NCI-H345 treated with DMSO at 0.1 percent for 48 hours (cell line): ENCODE results near the gene CST7.
A peak's percentile ranks its signal among the peaks of the same experiment; 100 is the strongest.

Experiments used
- DNase-seq: peaks from one replicate; lab custom pipeline; 2025; ENCODE audit not compliant: unreplicated experiment; lab: John Stamatoyannopoulos, UW

The CST7 gene

DNA sequence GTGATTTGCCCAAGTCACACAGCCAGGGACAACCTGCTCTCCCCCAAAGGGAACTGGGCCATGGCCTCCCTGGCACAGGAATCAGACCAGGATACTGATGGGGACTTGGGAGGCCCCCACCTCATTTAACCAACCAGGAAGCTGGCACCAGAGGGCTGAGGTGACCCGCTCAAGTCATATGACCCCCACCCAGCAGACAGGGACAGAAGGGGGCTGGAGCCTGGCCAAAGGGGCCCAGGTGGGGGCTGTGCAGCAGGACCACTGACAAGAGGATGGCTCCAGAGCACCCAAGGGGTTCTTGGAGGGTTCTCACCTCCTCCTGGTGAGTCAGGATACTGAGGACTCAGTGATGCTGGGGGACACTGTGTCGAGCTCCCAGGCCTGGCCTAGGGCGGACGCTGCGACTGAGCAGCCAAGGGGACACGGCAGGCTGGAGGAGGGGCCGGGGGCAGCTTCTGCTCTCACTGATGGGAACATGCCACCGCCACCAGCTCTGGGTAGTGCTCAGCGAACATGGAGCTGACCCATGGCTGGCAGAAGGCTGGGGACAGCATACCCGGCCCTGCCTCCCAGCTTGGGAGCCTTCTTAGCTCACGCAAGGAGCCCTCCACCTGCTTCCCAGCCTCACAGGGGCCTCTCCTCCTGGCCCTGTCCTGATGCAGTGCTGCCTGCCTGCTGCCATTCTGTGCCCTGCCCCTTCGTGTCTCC lies 1.2 kb downstream of the CST7 start:
- no peak for DNase-seq

DNA sequence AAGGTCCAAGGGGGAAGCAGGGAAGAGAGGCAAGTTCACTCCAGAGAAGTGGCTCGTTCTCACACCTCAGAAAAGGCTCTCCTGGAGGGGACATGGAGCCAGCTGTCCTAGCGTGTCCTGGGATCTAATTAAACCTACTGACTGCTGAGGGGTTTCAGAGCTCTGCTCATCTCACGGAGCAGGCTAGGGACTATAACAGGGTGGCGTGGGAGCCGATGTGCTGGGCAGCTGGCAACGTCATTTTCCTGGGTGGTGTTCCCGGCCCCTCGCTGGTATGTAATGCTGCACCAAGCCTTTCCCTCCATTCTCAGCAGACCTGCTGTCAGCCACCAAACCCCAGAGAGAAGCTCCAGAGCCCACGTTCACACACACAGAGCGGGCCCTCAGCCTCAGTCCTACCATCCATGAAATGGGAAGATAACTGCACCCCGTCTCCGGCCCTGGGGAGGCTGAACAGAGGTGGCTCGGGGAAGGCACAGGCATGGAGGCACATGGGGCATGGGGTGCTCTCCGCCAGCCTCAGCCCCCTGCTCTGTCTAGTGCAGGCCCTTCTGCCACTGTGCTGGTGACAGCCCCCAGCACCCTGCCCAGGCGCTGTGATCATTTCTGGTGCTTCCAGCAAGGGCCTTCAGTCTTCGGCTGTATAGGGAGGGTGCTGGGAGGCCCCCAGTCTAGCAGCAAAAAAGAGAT lies 1.9 kb downstream of the CST7 start:
- DNase-seq: no peak

DNA sequence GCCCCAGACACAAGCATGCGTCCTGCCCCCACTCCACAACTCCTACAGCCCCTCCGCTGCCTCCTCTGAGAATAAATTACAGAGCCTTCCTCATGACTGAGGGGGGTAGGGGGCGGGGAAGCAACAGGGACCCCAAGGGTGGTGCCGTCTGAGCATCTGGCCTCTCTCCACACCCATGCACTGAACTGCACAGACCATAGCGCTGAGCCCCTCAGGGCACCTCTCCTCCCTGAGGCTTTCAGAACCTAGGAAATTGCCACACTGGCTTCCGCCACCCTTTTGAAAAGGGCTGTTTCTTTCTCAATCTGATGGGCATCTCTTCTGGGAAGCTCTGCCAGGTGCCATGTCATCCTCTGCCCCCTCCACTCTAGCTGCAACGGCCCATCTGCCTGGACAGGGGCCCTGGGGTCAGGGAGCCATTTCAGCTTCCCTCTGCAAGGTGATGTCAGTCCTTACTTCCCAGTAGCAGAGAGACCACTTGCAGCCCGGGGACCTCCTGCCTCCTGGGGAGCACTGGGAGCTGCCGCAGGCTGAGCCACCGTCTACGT lies 2.5 kb downstream of the CST7 start:
- no peak for DNase-seq

GRCh38 chr20:24952376-24953208 lies 3.5 kb downstream of the CST7 start:
- DNase-seq: peak; percentile 36

DNA sequence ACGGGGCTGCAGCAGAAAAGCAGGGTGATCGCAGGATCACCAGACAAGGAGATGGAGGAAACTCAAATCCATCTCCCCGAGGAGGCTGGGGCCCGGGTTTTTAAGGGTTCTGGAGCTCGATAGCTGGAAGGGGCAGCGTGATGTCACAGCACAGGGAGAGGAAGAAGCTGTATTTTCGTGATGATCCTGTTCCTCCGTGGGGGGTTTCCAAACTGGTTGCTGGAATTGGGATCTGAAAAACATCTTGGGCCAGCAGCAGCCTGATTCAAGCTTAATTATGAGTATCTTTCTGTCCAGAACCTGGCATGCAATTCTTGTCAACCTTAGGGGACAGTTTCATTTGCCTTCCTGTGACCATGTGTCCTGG lies 4.1 kb downstream of the CST7 start:
- DNase-seq: no peak

DNA sequence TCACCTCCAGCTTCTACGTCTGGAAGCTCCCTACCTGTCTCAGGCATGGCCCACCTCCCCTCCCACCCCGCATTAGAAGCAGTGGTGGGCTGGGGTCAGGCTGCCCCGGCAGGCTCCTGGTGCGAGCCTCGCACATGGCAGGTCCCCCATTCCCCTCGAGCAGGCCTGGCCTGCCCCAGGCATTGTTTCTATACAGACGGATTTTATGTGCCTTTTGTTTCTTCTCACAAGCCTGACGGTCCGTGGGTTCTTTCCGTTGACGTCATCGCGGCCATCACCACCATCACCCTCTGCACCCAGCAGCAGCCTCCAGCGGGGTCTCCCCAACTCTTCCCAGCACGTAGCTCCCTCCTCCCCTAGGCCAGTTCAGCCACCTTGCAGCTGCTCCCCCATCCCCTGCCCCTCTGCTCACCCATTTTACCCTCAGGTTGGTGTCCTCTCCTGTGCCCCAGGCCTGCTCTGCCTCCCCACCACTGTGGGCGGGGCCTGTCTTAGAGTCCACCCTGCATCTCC lies 4.6 kb downstream of the CST7 start:
- DNase-seq: no peak

GRCh38 chr20:24954151-24954550 lies 5.1 kb downstream of the CST7 start:
- no peak for DNase-seq

- DNase-seq: no peak
Observed at GRCh38 chr20:24954566-24954965, 5.5 kb downstream of the CST7 start.

GRCh38 chr20:24955045-24955444 lies 6.0 kb downstream of the CST7 start:
- no peak for DNase-seq

DNA sequence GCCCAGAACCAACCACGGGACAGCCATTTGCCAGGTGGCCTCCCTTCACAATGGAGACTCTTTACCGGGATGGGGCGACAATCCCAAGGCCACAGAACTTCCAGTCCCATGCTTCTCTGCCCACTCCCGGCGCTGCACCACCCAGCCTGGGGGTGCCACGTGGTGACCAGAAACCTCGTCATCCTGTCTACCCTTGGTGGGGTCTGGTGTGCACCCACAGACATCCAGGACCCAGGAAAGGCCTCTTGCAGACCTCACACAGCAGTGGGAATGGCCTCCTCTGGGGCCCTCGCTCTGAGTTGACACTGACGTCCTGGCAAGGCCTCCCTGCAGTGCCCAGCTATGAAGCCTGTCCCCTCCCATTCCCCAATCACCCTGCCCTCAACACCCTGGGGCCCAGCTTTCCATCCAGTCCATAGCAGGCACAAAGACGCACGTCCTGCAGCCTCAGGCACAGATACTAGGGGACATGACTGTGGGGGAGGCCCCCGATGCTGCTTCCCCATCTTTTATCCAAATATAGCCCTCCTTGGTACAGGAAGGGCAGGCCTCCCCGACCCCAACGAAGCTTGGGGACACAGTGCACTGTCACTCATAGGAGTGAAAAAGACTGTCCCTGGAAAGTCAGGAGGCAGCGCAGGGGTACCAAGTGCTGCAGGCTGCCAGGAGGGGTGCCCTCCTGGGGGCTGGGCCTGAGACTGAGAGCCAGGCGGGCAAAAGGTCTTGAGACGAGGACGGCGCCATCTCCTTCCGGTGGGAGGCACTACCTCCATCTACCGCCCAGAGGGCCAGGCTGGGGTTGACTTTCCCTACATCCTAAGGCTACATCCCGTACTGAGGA lies 7.2 kb downstream of the CST7 start:
- DNase-seq: no peak

DNA sequence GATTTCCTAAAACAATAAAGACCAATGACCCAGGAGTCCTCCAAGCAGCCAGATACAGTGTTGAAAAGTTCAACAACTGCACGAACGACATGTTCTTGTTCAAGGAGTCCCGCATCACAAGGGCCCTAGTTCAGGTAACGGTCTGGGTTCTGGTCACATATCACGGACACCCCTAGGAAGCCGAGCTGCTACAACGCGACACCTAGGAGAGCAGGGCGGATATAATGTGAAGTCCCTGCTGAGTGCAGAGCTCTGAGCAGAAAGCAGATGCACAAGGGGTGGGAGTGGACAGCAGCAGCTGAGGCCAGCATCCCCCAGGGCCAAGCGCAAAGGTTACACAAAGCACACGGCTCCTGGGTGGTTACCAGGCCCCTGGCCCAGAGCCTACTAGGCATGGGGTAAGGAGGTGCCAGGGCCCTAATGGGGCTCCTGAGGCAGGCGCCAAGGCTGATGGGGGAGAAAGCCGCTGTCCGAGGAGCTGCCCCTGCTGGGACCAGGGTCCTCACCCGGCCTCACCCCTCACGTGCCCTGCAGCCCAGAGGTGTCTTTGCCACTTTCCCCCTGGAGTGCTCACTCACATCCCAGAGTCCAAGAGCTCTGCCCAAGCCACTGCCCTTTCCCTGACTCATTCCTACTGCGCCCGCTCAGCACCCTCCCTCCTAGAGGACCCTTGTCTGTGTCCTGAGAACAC lies 8.4 kb downstream of the CST7 start:
- no peak for DNase-seq

DNA sequence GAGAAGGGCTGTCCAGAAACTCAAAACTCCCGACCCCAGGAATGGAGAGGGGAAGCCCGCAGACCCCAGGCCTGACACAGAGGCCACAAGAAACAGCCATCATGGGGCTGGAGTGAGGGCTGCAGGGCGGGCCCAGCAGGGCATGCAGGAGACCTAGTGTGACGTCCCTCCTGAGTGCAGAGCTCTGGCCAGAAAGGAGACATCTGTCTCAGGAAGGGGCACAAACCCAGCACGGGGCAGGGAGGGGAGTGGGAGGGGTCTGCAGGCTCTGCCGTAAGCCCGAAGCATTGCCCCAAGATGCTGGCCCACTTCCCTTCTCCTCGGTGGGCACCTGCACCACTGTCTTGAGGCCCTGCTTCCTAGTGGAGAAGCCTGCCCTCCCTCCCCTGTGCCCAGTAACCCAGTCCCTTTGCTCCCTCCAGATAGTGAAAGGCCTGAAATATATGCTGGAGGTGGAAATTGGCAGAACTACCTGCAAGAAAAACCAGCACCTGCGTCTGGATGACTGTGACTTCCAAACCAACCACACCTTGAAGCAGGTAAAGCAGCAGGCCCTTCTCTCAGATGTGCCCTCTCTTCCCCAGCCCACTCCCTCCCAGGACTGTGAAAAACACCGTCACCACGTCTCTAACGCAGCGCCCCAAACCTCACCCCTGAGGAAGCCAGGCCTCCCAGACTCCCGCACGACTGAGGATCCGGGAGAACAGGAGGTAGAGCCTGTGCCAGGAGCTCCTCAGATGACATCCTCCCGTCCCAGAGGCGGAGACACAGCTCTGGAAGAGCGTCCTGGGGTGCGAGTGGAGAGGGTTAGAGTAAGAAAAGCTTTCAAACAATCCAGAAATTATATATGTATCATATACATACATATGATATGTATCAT lies 9.7 kb downstream of the CST7 start:
- no peak for DNase-seq

- DNase-seq: no peak
Observed at GRCh38 chr20:24959591-24960301, 10.7 kb downstream of the CST7 start.

- no peak for DNase-seq
Observed at GRCh38 chr20:24960302-24960801, 11.3 kb downstream of the CST7 start.

GRCh38 chr20:24960861-24961260 lies 11.8 kb downstream of the CST7 start:
- no peak for DNase-seq

- no peak for DNase-seq
Observed at GRCh38 chr20:24961384-24962181, 12.5 kb downstream of the CST7 start.

- no peak for DNase-seq
Observed at GRCh38 chr20:24962182-24962492, 13.1 kb downstream of the CST7 start.

GRCh38 chr20:24962510-24962909 lies 13.4 kb downstream of the CST7 start:
- no peak for DNase-seq
